ENCODE results near the gene NDE1. TPM values are rescaled to one million over a fixed set of nuclear protein-coding genes. Genes with fewer than 3 reads are reported as not detected.

Gene NDE1
- total and polyA plus RNA-seq, 9 of the 15 experiments (the other 6 are each of a cell fraction or from before 2014, with no cell fraction given), result 3.1 to 59.9 (median 30.0) TPM

GRCh38 chr16:15643048-15643945 is 6.7 kb upstream of the NDE1 start, which contains the start of gene MARF1 (continued):
- TF ChIP-seq NR0B1 (IDR thresholded peaks at IDR 0.05; ENCODE audit: partially characterized antibody), result no peak
- no peak for TF ChIP-seq BCLAF1 (IDR thresholded peaks at IDR 0.05; ENCODE audit: borderline replicate concordance in 1 of 2, control insufficient read depth in 1 of 2, low read depth in 2 of 2, low read length in 1 of 2)
- no peak for TF ChIP-seq PRPF4 (IDR thresholded peaks at IDR 0.05; ENCODE audit: insufficient read depth, low read depth, low read length, poor library complexity, severe bottlenecking)
- TF ChIP-seq PCBP2 (IDR thresholded peaks at IDR 0.05; ENCODE audit: low read depth, low read length, poor library complexity, severe bottlenecking), result no peak
- no peak for TF ChIP-seq ZNF239 (CRISPR knock-in tag; IDR thresholded peaks at IDR 0.05)
- TF ChIP-seq POLR2G (IDR thresholded peaks at IDR 0.05; ENCODE audit: low read depth, low read length), result peak; percentile 90
- no peak for TF ChIP-seq ZNF444 (CRISPR knock-in tag; IDR thresholded peaks at IDR 0.05)
- TF ChIP-seq MGA (IDR thresholded peaks at IDR 0.05), result no peak
- TF ChIP-seq ZEB2 (IDR thresholded peaks at IDR 0.05), result 0 out of 2 replicates have a peak, but pooled peaks have one; percentile 11
